HG03025 (cell line): Measurements from ENCODE around the gene CNKSR3.

Experiments
- ATAC-seq: cut with Tn5 transposase; IDR thresholded peaks from one replicate; pipeline ENCODE4 v1.9.1; 2021; ENCODE audit warnings: mild to moderate bottlenecking, moderate library complexity; ENCODE audit not compliant: unreplicated experiment, low FRiP score

Gene CNKSR3

DNA sequence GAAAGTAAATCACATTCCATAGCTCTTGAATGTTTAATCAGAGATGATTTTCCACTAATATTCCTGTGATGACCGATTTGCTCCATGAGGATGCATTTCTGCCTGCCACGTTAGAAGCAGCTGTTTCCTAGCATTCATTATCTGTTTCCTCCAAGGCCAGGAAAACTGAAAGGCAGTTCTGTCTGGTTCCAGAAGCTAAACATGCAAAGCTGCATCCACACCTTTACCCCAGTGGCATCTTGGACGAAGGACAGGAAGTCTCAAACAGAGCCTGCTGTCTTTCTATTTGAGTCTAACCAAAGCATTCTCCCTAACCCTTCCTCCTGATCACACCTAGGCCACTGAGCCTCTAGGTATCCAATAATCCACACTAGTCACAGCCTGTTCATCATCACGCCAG, 27.6 kb downstream of the CNKSR3 start:
- ATAC-seq: no peak

- no peak for ATAC-seq
These were observed 28.9 kb downstream of the CNKSR3 start for GRCh38 chr6:154481521-154482013.

GRCh38 chr6:154479771-154480639, 30.5 kb downstream of the CNKSR3 start:
- no peak for ATAC-seq

DNA sequence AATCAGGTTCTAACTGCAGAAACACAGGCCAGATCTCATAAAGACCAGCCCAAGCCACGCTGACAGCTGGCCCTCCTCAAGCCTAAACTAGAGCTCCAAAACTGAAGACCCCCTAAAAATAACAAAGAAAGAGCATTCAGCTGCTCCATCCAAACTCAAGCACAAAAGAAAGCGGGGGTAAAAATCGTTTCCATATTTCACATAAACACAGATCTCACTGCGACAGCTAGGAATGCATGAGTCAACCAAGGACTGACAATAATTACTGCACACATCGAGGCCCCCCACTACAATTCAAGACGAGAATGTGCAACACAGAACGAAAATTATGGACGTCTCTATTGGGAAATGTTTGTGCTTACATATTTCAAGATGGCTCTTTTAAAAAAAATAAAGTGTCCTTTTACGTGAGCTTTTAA, 31.1 kb downstream of the CNKSR3 start:
- no peak for ATAC-seq

DNA sequence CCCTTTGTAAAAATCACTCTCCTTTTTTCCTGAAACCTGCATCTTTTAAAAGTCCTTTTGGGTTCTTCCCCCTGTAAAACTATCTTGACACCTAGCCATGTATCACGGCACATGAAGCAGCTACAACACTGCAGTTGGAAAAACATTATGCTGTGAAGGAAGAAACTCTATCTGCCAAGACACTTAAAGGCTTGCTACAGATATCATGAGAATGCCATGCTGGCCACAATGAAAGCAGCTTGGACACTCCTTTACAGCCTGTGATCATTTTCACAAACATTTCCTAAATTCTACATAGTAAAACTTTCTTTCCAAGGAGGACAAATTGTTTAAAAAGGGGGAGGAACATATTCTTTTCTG, 31.8 kb downstream of the CNKSR3 start:
- no peak for ATAC-seq

DNA sequence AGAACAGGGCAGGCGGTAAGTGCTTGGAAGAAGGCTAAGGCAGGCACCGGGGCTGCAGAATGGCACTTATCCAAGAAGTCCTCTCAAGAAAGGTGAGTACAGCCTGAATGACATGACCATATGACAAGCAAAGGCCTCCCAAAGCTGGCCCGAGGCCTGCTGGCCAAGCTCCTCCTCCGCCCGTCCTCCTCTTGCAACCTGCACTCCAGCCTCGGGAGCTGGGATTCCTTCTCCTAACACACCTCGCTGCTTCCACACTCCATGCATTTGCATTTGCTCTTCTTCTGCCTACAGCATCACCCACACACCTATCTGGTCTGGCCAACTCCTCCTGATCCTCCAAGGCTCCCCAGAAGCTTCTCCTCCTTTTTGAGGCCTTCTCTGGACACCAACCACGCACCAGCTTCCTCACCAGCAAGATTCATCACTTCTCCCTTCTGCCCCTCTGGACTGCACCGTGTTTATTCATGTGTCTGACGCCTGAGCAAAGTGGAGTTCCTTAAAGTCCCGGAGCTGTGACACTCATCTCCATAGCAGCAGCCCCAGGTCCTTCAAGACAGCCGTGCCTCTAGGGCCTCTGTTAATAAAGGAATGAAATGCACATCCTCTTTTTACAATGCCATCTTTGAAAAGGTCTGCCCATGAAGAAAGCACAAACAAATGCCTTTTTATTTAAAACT, 32.3 kb downstream of the CNKSR3 start:
- ATAC-seq: no peak

- no peak for ATAC-seq
These were observed 34.0 kb downstream of the CNKSR3 start for GRCh38 chr6:154476494-154476893.

DNA sequence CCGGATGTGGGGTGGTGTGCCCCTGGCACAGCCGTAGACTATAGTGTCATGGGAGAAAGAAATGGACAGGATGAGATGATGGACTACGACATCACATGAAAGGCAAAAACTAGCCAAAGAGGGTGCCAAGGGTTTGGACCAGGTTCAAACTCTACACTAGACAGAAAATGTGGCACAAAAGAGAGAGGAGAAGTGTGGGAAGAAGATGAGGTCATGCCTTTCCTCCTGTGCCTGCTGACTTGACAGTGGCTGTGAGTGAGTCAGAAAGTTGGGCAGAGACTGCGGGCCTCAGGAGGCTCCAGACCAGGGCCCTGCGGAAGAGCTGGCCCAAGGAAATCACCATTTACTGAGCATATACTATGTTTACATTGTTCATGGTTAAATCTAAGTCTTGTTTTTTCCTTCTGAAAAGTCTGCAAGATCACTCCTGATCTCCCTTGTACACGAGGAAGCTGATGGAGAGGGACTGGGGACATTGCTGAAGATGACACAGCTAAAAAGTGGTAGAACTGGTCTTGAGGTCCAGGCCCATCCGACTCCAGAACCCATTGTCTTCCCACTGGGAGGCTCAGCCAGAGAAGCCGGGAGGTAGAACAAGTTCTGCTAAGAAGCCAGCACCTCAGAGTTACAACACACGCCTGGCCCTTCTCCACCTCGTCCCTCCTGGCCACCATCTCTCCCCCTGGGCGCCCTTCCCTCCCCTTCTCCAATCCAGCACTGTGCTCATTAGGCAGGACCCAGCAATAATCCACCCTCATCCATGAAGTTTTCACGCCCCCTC, 35.6 kb downstream of the CNKSR3 start:
- ATAC-seq: no peak

- ATAC-seq: no peak
These were observed 37.2 kb downstream of the CNKSR3 start for GRCh38 chr6:154473324-154473723.

GRCh38 chr6:154471609-154472362, 38.7 kb downstream of the CNKSR3 start:
- no peak for ATAC-seq

- no peak for ATAC-seq
These were observed 41.1 kb downstream of the CNKSR3 start for GRCh38 chr6:154469306-154469935.

DNA sequence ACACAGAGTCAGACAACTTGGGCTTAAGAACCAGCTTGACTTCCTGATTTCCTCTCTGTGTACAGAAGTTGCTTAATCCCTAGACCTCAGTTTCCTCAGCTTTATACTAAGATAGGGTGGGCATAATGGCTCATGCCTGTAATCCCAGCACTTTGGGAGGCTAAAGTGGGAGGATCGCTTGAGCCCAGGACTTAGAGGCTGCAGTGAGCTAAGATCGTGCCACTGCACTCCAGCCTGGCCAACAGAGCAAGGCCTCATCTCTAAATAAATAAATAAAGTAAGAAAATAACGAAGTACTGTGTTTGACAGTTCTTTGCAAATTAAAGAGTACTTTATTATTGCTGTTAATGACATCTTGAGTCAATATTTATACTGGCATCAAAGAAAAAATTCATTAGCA, 41.7 kb downstream of the CNKSR3 start:
- no peak for ATAC-seq

DNA sequence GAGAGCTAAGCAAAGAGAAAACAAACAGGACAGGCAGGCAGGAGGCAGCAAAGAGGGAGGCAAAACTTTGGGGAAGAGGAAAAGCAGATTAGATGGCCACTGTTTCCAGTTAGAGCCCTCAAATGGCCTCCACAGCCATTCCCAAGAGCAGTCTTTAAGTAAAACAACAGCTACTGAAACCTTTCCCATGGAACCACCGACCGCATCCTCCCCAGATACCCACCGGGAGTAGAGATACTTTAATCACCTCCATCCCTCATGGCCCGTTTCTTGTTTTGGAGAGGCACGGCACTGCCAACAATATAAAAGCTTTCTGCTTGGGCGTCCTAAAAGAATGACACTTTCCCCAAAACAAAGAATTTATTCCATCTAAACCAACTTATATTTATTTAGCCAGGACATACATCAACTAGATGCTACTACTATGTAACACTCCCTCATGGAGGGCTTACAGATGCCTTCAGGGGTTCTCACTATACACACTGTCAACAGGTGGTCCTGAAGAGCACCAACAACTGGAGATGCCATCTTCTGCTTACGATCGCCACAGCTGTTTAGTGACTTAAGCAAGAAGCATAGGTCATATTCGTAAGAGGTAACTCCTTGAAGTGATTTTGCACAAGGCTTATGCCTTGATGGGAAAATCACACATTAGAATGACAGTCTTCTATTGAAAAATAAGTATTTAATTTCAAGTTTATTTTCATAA, 43.4 kb downstream of the CNKSR3 start:
- ATAC-seq: no peak

GRCh38 chr6:154466139-154466538, 44.3 kb downstream of the CNKSR3 start:
- ATAC-seq: no peak

GRCh38 chr6:154463573-154464419, 46.7 kb downstream of the CNKSR3 start:
- ATAC-seq: no peak

DNA sequence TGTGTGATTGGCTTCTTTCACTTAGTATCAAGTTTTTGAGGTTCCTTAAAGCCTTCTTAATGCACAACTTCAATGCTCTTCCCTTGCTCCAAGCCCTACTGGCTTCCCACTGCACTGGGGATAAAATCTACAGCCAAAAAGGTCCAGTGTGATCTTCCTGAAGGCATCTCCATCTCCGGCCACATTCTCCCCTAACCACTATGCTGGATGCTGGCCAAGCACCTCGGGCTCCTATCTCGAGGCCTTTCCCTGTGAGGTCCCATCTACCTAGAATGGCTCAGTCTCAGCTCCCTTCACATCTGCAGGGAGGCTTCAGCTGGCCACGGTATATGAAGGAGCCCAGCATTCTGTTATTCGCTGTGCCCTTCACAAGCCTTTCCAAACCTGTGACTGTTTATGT, 48.1 kb downstream of the CNKSR3 start:
- no peak for ATAC-seq

DNA sequence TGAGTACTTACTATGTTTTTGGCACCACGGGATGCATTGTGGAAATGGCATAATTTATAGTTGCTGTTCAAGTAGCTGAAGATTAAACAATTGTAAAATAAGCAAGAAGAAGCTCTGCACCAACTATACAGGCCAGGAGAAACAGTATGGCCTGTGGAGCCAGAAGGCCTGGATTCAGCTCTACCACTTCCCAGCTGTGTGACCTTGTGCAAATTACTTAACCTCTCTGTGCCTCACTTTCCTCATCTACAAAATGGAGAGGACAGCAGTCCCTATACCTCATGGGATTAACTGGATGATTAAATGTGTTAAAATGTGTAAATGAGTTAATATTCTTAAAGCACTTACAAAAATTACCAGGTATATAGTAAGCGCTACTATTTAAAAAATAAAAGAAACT, 49.1 kb downstream of the CNKSR3 start:
- ATAC-seq: no peak

DNA sequence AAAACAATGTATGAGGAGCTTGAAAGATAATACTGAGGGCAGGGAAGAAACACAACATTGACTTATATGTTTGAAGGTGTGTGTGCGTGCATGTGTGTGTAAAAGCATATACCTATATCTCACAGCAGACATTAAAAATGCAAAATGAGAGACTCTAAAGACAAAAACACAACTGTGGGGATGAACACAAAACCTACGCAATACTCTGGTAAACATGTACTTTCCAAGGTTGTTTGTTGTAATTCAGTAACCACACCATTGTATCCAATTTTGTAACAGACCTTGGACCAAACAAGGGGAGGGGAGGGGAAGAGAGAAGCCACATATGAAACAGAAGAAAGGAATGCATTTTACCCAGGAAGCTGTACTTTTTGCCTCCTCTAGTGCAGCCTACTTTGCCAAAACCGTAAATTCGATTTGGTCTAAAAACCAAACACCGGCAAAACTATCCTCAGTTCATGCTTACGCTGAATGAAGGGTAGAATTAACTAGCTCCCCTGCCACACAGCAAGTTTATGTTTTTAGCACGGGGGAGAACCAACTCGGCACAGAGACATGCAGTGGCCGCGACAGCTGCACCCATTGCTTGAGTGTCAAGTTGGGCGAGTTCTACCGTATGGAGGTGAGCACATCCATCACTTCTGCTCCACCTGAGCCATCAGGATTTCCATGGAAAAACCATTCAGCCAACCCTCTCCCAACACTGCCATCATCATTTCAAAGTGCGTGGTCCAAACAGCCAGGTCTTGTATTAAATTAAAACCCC, 50.0 kb downstream of the CNKSR3 start:
- no peak for ATAC-seq
